HS-27A (cell line): ENCODE data around the gene MFAP3L.
"Not testable (repeated sequence)": the region's sequence is repeated elsewhere in the genome, so short reads cannot be mapped to it uniquely, and the experiment has no call there.

Source experiments
- DNase-seq: peaks from one replicate; pipeline ENCODE4 v3.0.0-alpha.2; 2012; ENCODE audit warnings: low read depth, missing footprints

The MFAP3L gene

DNA sequence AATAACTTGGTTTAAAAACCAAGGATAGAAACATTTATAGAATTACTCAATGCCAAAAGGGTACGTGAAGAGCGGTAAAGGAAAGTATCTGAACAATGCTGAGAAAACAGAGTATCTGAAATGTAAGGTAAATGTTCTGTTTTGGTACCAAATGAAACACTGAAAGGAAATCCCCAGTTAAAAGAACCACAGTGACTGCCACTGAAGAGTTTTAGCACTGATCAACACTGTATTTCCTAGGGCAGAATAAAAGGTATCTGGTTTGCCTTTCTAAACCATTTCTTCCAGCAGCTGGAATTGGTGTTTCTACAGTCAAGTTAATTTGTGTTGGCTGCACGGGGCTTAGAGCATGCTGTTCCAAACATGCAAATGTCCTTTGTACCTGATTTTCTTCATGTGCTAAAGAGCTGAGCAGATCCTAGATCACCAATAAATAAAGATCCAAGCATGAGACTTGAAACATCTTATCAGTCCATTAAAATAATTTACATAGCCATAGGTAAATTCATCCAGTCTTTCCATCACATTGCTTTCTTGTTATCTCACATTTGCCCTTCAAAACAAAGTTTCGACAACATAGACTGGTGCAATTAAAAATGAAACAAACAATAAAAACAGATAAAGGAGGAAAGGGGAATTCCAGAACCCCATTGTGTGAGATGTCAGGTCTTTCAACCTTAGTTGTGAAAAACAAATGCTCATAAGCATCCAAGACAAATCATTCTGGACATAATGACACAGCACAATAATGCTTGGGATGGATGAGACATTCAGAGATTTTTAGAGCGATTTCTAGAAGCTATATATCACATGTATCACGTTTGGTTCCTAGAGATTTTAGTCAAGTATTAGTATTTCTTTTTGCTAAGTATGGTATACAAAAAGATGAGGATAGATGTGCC is 38.6 kb downstream of the MFAP3L start:
- no peak for DNase-seq

GRCh38 chr4:169986369-169986768 is 39.8 kb downstream of the MFAP3L start:
- DNase-seq = no peak

DNA sequence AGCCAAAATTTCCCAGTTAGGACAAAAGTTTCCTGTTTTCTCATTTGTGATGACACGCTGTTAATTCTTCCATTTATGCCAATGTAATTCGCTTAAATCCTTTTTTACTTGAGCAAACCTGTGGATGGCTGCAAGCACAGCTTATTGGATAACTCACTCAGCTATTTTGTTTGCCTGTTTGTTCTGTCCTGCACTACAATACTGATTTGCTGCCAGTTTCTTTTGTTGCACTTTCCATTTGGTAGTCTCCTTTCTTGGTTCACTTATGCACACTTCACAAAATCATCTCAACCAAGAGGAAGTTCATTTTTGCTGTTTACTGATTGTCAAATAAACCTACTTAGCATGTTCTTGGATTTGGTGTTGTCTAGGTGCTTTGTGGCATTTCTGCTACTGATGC is 40.3 kb downstream of the MFAP3L start:
- no peak for DNase-seq

DNA sequence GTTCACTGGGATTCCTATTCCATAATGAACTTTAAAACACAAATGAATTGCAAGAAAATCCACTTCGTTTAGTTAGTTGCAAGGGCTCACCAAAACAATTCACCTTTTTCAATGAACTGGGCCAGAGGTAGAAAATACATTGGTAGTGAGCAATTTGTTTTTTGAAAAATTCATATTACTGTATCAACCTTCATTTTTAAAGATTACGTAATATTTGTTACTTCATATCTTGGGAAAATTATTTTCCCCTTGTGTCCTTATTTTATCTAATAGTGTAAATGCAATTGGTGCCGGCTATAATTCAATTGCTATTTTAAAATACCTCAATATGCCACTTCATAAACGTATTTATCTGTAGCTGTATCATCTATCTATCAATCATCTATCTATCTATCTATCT is 41.5 kb downstream of the MFAP3L start:
- no peak for DNase-seq

DNA sequence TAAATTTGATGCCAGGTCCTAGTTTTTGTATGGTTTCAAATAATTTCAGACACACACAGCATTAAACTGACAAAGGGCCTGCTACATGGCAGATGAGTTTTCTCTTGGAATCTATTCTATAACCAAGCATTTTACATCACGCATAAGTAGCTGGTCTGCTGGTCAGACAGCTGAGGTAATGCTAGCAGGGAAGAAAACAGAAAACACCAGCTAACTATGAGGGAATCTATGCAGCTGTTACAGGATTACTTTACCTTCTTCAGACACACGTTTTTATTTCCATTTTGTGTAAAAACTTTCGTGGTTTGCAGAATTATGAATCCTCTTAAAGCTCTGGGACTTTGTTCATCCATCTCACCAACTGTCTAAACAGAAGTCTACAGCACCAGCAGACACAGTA is 42.0 kb downstream of the MFAP3L start:
- DNase-seq = no peak

DNA sequence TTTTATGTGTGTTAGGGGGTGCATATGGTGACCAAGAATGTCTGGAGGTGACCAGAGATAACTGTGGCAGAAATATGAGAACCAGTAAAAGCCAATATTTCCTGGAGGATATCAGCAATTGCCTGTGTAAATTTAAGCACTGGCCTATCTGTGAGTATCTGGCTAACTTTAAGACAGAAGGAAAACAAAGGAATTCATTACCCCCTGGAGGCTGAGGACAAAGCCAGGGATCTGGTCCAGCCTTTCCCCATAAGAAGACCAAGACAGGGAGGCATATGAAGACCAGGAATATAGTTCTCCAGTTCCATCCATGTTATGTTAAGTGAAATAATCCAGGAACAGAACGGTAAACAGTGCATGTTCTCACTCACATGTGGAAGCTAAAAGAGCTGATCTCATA is 49.2 kb downstream of the MFAP3L start:
- no peak for DNase-seq

DNA sequence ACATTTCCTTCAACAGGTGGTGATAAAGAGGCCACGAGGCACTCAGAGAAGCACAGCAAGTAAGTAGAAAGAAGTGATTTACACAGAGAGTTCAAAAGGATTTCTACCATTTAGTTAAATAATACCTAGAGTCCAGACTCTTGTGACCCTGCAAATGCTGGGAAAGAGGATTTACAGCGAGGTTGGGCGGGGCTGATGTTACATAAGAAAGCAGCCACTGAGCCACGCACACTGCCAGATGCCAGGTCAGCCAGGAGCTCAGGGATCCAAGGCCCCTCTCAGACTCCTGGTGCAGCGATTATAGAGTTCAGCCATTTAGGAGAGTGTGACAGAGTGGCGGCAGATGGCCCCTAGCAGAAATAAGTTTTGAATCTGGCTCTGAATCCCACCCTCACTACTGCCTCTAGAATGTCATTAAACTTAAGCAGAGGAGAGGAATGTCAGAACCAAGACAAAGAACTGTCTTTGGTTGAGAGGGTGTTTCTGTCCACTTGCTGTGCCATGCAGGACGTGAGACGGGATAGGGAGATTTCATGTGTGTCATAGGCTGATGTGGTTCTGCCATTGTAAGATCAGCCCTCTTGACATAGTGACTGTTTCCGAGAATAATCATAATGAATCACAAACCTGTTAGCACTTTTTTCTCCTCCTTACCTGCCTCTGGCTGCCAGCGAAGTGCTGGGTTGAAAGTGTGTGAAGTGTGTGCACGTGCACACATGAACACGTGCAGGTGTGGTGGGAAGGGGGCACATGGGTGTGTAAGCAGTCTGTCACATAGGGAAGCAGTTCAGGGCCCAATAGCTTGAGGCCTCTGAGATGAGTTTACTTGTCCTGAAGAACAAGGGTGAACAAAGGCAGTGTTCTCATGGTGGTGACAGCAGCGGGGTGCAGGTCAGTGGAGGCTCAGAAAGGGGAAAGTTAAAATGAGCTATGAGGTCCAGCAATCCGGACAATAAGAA is 50.1 kb downstream of the MFAP3L start:
- no peak for DNase-seq

- no peak for DNase-seq
Observed at GRCh38 chr4:169975131-169975837, 50.9 kb downstream of the MFAP3L start.

- DNase-seq = no peak
Observed at GRCh38 chr4:169971456-169972015, 54.7 kb downstream of the MFAP3L start.

- DNase-seq = peak; percentile 64
Observed at GRCh38 chr4:169968999-169969398, 57.2 kb downstream of the MFAP3L start.

GRCh38 chr4:169963998-169964397 is 62.2 kb downstream of the MFAP3L start:
- no peak for DNase-seq

DNA sequence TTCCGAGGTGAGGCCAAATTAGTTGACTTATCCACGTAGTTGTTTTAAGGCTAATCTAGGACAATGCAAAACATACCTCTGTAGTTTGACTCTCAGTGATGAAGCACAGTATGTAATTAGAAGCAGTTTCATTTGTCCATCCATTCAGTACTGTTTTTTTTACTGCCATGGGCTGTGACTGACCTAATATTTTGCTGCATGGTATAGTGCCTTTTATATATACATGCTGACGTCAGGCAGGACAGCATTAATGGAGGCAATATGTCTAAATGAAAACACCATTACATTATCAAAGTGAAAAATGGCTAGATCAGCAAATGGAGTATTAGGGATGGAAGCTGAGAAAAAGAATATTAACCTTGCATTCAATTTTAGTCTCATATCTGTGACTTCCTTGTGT is 66.9 kb downstream of the MFAP3L start:
- DNase-seq = no peak

DNA sequence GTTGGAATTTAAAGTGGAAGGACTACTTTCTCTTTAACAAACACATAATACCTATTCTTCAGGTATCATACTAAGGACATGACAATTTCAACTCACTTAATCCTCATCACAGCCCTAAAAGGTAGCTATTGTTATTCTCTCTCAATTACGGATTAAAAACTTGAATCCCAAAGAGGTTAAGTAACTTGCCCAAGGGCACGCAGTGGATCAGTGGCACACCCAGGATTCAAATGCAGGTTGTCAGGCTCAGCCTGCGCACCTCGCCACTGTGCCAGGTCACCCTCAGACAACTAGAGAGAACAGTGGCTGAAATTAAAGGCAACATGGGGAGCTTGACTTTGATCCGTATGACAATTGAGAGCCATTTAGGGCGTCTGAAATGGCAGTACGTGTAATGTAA is 67.6 kb downstream of the MFAP3L start:
- no peak for DNase-seq

DNA sequence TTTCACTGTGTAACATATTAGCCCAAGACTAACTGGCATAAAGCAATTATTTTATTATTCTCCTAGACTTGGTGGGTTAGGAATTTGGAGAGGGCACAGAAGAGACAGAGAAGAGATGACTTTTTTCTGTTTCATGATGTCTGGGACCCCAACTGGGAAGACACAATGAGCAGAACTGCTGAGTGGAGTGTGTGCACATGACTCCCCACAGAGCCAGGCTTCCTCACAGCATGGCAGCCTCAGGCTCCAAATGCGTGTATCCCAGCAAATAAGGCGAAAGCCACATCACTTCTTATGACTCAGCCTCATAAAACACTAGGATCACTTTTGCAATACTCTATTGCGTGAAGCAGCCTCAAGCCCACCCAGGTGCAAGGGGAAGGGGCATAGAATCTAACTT is 68.4 kb downstream of the MFAP3L start:
- no peak for DNase-seq

GRCh38 chr4:169956091-169956843 is 69.9 kb downstream of the MFAP3L start:
- DNase-seq = no peak

DNA sequence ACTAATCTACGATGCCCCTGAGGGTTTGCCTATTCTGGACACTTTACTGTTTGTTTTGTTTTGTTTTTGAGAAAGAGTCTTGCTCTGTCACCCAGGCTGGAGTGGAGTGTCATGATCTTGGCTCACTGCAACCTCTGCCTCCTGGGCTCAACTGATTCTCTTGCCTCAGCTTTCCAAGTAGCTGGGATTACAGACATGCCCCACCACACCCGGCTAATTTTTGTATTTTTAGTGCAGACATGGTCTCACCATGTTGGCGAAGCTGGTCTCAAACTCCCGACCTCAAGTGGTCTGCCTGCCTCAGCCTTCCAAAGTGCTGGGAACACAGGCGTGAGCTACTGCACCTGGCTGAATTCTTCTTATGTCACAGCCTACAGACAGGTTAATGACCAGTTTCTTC is 70.7 kb downstream of the MFAP3L start:
- no peak for DNase-seq

- no peak for DNase-seq
Observed at GRCh38 chr4:169952236-169953002, 73.8 kb downstream of the MFAP3L start.

DNA sequence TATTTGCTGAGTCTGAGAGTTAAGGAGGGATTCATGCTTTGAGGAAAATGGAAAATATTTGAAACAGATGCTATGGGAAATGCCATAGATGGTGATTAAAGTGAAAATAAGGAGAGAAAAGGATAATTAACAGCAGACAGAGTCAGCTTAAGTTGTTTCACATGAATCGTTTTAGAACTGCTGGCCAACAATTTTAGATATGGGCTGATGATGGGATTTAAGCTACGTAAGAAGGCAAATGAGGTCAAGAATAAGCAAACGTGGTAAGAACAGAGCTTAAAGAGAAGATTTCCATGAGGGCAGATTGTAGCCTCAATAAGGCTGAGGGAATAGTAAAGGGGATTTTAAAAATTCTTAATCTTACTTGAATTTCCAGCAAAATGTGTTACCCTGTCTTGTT is 77.9 kb downstream of the MFAP3L start:
- DNase-seq = no peak

GRCh38 chr4:169945636-169946035 is 80.6 kb downstream of the MFAP3L start:
- no peak for DNase-seq

GRCh38 chr4:169943601-169944000 is 82.6 kb downstream of the MFAP3L start:
- not testable (repeated sequence) for DNase-seq
